Kidney (tissue), 14 donors: ENCODE data around the gene RPL18. TPM values are rescaled to one million over a fixed set of nuclear protein-coding genes. Genes with fewer than 3 reads are reported as not detected.

ENCODE experiments used
- DNase-seq, 5 donors: peaks; one replicate each; pipeline ENCODE4 v3.0.0-alpha.2; 2013 to 2020
- FAIRE-seq: peaks from 2 replicates; lab custom pipeline; 2012; peaks lifted over from hg19 to GRCh38; lab: Jason Lieb, UNC
- H3K27ac ChIP-seq, 2 donors: one replicate each; pipeline ENCODE4 v1.7.0; 2013; ENCODE audit warnings: low read depth in 2 of 2, low read length in 2 of 2, inconsistent platforms in 1 of 2
- H3K27me3 ChIP-seq: one replicate; pipeline ENCODE4 v1.7.1; 2013; ENCODE audit warnings: low read length, inconsistent platforms; ENCODE audit not compliant: control insufficient read depth, insufficient read depth
- H3K36me3 ChIP-seq, 3 donors: one replicate each; pipeline versions ENCODE4 v1.7.0 to v1.7.1; 2013; ENCODE audit warnings: low read length in 3 of 3, control low read depth in 1 of 3, inconsistent platforms in 1 of 3; ENCODE audit not compliant: insufficient read depth in 3 of 3, control insufficient read depth in 2 of 3
- H3K4me1 ChIP-seq, 3 donors: one replicate each; pipeline versions ENCODE4 v1.7.0 to v1.7.1; 2013; ENCODE audit warnings: low read length in 3 of 3, inconsistent platforms in 1 of 3, low read depth in 1 of 3; ENCODE audit not compliant: control insufficient read depth in 2 of 3, insufficient read depth in 2 of 3
- H3K4me3 ChIP-seq, 3 donors: one replicate each; pipeline versions ENCODE4 v1.7.0 to v1.8.1; 2013; ENCODE audit warnings: low read length in 3 of 3, control low read depth in 1 of 3, inconsistent platforms in 1 of 3
- H3K9ac ChIP-seq, 3 donors: one replicate each; pipeline versions ENCODE4 v1.7.0 to v1.7.1; 2013; ENCODE audit warnings: low read length in 3 of 3, control low read depth in 1 of 3, inconsistent platforms in 1 of 3
- H3K9me3 ChIP-seq, 3 donors: one replicate each; pipeline versions ENCODE4 v1.7.0 to v1.7.1; 2013; ENCODE audit warnings: low read length in 3 of 3, control low read depth in 1 of 3, inconsistent platforms in 1 of 3; ENCODE audit not compliant: control insufficient read depth in 2 of 3, insufficient read depth in 1 of 3
- intact Hi-C: fragments of 100-400 bp; cut with DNase I; formaldehyde crosslinking; loops from one replicate; pipeline ENCODE4 v1.11.1; 2022
- polyA plus RNA-seq: library from polyadenylated mRNA; stranded (reverse); fragments of 350-450 nt; fragmentation: Illumina TruSeq; extraction: RNeasy Lipid Tissue Mini Kit (QIAGEN cat#74804); gene quantifications from one replicate; pipeline ENCODE4 v1.2.3, GENCODE V29; 2014; ENCODE audit warnings: low read depth, low replicate concordance; ENCODE audit not compliant: insufficient read depth
- total RNA-seq: library from RNA; stranded (reverse); fragmentation: NEBNext Ultra II Directional; extraction: Animal tissue kit (Norgen Biotek cat#: 25700); gene quantifications from one replicate; pipeline ENCODE4 v1.2.1, GENCODE V29; 2021
- TF ChIP-seq, protein P1 (sequence below): IDR thresholded peaks from 3 replicates; pipeline ENCODE4 v1.5.1; 2012; ENCODE audit warnings: mild to moderate bottlenecking, moderate library complexity, borderline replicate concordance; ENCODE audit not compliant: insufficient read depth; ENCODE audit errors: extremely low read depth
- donor health status: control.
- donor health status: control.
- donor health status: control.
- donor health status: control.
- donor health status: control.
- donor health status: DM: yes; HTN: yes; CAD: no.
- donor health status: Normal renal cell carcinoma (clear cell type).

The RPL18 gene
- total and polyA plus RNA-seq, 2 donors from 2014 or later: 986 to 1,596 TPM

DNA sequence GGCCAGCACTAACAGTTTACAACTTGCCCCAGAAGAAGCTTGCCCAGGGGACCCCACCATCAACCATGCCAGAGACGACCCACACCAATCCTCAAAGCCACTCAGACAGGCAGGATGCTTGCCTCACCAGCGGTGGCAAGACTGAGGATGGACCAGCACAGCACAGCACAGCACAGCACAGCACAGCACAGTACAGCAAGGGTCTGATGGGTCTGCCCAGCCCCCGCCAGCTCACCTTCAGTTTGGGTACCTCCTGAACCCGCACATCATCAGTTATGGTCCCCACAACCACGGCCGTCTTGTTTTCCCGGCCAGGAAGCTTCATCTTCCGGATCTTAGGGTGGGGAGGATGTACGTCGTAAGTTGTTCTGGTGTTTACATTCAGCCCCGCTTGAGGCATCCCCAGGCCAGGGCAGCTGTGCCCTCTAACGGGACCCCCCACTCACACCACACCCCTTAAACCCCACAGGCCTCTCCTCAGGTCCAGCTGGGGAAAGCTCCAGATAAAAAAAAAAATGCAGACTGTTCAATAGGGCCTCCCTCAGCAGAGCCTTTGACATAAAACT, 2.4 kb downstream of the RPL18 start:
- Histone ChIP-seq H3K27me3 (no peaks in the 10 kb centered on the region), H3K36me3 (peaks cover 0 to 18% (median 11%) of the 10 kb centered on the region in 3 donors), H3K4me3 (no peak overlapping the region), H3K9ac (no peak overlapping the region), H3K27ac (no peak overlapping the region), H3K9me3 (no peaks in the 10 kb centered on the region), H3K4me1 (peaks cover 0 to 18% (median 9%) of the 10 kb centered on the region in 3 donors)
- FAIRE-seq (no peak), DNase-seq (peak in 1 of 5 donors; percentile 48)
- intact Hi-C loops: no loop called here
- TF ChIP-seq, protein P1, sequence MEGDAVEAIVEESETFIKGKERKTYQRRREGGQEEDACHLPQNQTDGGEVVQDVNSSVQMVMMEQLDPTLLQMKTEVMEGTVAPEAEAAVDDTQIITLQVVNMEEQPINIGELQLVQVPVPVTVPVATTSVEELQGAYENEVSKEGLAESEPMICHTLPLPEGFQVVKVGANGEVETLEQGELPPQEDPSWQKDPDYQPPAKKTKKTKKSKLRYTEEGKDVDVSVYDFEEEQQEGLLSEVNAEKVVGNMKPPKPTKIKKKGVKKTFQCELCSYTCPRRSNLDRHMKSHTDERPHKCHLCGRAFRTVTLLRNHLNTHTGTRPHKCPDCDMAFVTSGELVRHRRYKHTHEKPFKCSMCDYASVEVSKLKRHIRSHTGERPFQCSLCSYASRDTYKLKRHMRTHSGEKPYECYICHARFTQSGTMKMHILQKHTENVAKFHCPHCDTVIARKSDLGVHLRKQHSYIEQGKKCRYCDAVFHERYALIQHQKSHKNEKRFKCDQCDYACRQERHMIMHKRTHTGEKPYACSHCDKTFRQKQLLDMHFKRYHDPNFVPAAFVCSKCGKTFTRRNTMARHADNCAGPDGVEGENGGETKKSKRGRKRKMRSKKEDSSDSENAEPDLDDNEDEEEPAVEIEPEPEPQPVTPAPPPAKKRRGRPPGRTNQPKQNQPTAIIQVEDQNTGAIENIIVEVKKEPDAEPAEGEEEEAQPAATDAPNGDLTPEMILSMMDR: no peak

DNA sequence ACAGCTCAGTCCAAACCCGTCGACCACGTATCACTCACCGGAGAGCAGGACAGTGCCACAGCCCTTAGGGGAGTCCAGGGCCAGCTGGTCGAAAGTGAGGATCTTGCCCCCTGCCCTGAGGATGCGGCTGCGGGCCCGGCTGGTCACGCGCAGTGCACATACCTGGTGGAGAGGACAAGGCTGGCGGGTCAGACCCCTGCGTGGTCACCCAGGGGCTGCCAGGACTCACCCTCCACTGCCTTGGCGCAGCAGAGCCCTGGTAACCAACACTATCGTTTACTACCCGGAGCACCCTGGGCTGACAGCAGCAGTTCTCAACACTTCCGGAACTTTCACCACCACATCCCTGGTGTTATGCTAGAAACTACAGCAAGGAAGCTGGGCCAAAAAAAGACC, 2.9 kb downstream of the RPL18 start:
- DNase-seq (peak in 1 of 5 donors; percentile 32), FAIRE-seq (no peak)
- H3K27me3 ChIP-seq: no peaks in the 10 kb centered on the region
- H3K4me3 ChIP-seq: no peak overlapping the region
- no peaks in the 10 kb centered on the region for H3K9me3 ChIP-seq
- H3K4me1 ChIP-seq: peaks cover 0 to 18% (median 9%) of the 10 kb centered on the region in 3 donors
- peaks cover 0 to 18% (median 11%) of the 10 kb centered on the region in 3 donors for H3K36me3 ChIP-seq
- no peak overlapping the region for H3K9ac ChIP-seq
- intact Hi-C loops: no loop called here
- TF ChIP-seq, protein P1: no peak
- H3K27ac ChIP-seq: no peak overlapping the region

DNA sequence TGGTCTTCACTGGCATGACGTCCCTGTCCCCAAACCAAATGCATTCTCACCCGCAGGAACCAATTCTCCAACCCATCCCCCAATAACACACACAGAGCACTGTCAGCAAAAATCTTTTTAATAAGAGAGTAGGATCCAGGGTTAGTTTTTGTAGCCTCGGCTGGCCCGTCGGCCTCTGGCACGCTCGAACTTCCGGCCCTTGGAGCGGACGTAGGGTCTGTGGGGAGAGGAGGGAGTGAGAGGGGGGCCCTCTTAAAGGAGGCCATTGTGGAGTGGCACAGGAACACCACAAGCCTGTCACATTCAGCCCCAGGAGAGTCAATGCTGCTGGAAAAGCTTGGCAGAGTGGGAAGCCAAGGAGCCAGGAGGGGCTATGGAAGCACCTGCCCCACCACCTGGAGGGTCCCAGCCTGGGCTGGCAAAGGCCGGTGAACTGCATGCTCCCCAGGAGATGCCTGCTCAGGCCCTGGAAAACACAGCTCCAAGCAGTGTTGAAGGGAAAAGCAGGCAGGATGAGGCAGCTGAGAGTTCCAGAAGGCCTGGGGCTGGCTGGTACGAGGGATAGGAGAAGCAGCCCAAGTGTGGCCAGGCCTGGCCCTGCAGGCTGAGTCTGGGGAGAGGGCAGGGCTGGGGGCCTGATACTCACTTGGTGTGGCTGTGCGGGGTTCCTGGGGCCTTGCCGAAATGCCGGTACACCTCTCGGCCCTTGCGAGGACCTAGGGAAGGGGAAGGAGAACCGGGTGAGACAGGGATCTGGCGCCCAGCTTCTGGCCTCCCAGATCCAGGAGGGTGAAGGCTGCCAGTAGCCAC, 3.5 kb downstream of the RPL18 start:
- H3K4me1 ChIP-seq: peaks cover 0 to 18% (median 9%) of the 10 kb centered on the region in 3 donors
- H3K27ac ChIP-seq: no peak overlapping the region
- peaks cover 0 to 18% (median 11%) of the 10 kb centered on the region in 3 donors for H3K36me3 ChIP-seq
- intact Hi-C loops: no loop called here
- H3K4me3 ChIP-seq: no peak overlapping the region
- H3K9me3 ChIP-seq: no peaks in the 10 kb centered on the region
- DNase-seq: no peak
- TF ChIP-seq, protein P1: no peak
- no peak overlapping the region for H3K9ac ChIP-seq
- no peak for FAIRE-seq
- no peaks in the 10 kb centered on the region for H3K27me3 ChIP-seq
